Activated naive CD8-positive, alpha-beta T cell treated with anti-CD3 and anti-CD28 coated beads, Interleukin-2, amount 50 U/mL, for 16 hours (primary cell): ENCODE results near the gene C16orf96.

ENCODE experiments used
- DNase-seq: peaks from one replicate; pipeline ENCODE4 v3.0.0-alpha.2; 2020; ENCODE audit warnings: low read depth, low spot score

C16orf96 gene

GRCh38 chr16:4601036-4601863 is 45.1 kb downstream of the C16orf96 start:
- DNase-seq: no peak

DNA sequence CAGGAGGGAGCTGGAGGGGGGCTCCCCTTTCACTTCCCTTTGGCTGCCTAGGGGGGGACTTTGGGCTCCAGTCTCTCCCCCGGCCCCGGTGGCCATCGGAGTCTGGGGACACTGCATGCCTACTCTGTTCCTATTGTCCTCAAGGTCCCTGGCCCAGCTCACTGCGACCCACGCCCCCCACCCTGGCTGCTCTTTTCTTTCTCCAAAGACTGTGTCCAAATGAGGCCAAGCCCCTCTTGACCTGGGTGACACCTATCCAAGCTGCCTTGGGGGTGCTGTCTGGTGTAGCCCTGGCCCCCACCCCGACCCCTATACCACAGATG is 45.7 kb downstream of the C16orf96 start:
- DNase-seq: no peak

GRCh38 chr16:4602331-4602730 is 46.2 kb downstream of the C16orf96 start:
- DNase-seq: no peak

- no peak for DNase-seq
Observed at GRCh38 chr16:4603624-4604170, 47.6 kb downstream of the C16orf96 start.

GRCh38 chr16:4604401-4604800 is 48.3 kb downstream of the C16orf96 start:
- no peak for DNase-seq

- no peak for DNase-seq
Observed at GRCh38 chr16:4606354-4606753, 50.2 kb downstream of the C16orf96 start.

- DNase-seq: no peak
Observed at GRCh38 chr16:4607841-4608703, 51.9 kb downstream of the C16orf96 start.

DNA sequence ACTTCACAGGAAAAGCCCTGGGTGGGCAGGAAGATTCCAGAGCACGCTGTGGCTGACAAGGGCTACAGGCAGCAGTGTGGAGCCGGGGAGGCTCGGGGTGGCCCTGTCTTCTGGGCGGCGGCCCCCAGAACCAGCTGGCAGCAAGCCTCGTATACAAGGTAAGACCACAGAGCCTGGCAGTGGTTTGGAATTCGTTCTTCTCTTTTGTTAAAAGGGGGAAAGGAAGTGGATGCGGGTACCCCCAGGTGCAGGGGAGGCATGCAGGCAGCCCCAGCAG is 52.5 kb downstream of the C16orf96 start:
- DNase-seq: no peak

- no peak for DNase-seq
Observed at GRCh38 chr16:4609200-4610010, 53.3 kb downstream of the C16orf96 start.

DNA sequence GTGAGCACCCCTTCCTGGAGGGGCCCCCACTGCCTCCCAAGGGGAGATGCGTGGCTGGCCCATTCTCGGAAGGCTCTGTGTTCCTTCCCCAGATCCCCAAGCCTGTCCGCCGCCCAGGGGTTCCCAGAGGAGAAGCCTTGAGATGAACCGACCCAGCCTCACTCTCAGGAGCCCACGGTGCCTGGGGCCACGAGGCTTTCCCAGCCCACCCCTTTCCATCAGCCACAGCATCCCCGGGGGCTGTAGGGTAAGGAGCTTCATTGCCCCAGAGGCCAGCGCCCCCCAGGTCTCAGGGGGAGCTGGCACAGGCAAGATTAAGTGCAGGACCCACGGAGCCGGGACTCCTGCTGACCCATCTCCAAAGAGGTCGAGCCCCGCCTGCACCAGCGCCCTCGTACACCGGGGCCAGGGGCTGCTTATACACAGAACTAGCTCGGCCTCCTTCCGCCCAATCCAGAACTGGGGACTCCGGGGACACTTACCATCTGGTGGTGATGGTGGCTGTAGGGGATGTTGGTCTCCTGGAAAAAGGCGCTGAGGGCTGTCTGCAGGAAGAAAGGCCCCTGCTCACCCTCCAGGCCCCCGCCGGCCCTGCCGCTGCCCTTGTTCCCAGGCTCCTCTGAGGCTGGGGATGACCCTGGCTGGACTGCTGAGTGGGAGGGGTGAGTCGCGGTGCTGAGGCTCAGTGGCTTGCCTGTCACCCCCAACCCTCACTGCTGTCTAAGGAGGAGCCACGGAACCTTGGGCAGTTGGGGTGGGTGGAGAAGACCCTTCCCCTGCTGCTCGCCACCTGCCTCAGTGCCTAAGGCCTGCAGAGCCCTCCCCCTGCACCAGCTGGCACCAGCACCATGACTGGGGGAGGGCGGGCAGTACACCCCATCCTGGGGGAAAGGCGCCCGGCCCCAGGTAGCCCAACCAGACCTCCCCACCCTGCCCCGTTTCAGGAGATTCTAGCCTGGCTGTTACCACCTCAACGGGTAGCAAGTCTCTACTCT is 54.2 kb downstream of the C16orf96 start:
- DNase-seq: no peak

GRCh38 chr16:4611337-4612021 is 55.3 kb downstream of the C16orf96 start:
- no peak for DNase-seq

GRCh38 chr16:4612474-4612931 is 56.4 kb downstream of the C16orf96 start:
- no peak for DNase-seq

GRCh38 chr16:4612977-4613635 is 57.0 kb downstream of the C16orf96 start:
- DNase-seq: no peak

GRCh38 chr16:4613636-4614570 is 57.8 kb downstream of the C16orf96 start:
- DNase-seq: no peak

DNA sequence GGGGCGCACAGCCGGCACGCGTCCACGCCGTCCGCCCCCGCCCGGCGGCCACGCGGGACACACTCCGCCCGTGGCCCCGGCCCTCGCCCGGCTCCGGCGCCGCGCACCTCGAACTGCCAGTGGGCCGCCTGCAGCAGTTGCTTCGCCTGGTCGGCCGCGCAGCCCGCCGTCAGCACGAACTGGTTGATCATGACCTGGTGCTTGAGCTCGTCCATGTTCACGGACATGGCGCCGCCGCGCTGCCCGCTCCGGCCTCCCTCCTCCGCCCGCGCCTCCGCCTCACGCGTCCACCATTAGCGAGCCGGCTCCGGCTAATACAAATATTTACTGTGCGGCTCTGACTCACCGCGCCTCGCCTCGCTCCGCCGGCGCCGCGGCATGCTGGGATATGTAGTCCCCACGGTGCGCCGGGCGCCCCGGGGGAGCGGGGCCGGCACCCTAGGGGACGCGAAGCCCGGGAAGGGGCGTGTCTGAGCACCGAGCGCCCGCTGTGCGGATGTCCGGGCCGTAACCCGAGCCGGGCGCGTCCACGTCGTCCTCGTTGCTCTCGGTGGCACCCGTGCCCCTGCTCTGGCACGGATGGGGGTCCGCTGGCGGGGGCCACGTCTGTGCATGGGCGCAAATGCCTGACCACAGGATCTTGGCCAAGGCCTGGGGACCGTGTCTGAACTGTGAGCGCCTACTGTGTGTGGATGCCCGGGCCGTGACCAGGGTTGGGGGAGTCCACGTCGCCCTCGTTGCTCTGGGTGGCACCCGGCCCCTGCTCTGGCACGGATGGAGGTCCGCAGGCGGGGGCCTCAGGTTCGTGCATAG is 58.6 kb downstream of the C16orf96 start, which contains the start of gene UBALD1:
UBALD1 (minus strand) TSS at position 318 of the 813 bp plus-strand sequence; CDS start at position 227, 91 bp downstream.
- DNase-seq: peak; percentile 57

DNA sequence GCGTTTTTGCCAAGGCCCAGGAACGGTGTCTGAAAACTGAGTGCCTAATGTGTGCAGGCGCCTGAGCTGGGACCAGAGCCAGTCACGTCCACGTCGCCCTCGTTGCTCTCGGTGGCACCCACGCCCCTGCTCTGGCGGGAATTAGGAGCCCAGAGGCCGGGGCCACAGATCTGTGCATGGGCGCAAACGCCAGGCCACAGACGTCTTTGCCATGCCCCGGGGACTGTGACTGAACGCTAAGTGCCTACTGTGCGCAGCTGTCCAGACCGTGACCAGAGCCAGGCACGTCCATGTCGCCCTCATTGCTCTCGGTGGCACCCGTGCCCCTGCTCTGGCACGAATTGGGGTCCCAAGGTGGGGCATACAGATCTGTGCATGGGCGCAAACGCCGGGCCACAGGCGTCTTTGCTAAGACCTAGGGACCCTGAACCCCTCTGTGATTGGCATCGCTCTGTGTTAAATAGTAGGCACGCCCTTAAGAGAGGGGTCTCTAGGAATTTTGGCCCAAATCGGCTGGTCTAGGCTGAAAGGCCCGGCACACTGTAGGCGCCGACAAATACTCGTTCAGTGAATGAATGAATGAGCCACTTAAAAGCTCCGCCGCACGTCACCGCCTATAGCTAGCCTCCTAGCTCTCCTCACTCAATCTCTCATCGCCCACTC is 59.4 kb downstream of the C16orf96 start:
- no peak for DNase-seq
